ENCODE results near the gene KCNA10.

DNA sequence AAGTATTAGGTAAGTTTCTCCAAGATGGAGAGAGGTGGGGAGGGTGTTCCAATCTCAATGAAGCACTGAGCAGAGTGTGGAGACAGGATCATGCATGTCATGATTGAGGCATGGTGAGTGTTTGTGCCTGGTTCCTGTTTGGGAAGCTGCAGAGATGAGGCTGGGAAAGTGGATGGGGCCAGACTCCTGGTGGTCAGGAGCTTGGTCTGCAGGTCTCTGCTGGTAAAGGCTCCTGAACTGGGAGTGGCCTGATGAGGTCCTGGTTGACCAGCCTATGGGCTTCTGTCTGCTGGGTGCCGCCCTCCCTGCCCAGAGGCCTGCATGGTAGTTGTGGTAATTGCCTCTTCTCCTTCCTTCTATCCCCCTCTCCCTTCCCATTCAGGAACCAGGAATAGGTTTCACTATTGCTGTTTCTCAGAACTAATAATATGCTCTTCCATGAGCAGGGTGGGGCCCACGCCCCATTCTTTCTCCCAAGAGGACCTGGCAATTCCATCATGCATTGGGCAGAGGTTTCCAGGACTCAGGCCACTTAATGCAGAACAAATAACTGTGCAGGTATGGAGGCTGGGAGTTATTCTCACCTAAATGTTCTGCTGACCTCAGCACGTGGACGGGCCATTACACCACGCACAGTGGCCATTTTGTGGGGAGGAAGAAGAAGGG, 43.5 kb downstream of the KCNA10 start:
- TF ChIP-seq, protein P1, sequence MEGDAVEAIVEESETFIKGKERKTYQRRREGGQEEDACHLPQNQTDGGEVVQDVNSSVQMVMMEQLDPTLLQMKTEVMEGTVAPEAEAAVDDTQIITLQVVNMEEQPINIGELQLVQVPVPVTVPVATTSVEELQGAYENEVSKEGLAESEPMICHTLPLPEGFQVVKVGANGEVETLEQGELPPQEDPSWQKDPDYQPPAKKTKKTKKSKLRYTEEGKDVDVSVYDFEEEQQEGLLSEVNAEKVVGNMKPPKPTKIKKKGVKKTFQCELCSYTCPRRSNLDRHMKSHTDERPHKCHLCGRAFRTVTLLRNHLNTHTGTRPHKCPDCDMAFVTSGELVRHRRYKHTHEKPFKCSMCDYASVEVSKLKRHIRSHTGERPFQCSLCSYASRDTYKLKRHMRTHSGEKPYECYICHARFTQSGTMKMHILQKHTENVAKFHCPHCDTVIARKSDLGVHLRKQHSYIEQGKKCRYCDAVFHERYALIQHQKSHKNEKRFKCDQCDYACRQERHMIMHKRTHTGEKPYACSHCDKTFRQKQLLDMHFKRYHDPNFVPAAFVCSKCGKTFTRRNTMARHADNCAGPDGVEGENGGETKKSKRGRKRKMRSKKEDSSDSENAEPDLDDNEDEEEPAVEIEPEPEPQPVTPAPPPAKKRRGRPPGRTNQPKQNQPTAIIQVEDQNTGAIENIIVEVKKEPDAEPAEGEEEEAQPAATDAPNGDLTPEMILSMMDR (IDR thresholded peaks at IDR 0.05): no peak
- TF ChIP-seq POLR2AphosphoS5 (IDR thresholded peaks at IDR 0.05): no peak
- no peak for TF ChIP-seq POLR2A (IDR thresholded peaks at IDR 0.05)

Measured in prostate gland (tissue), 2 donors.